GDM1 (cell line): ENCODE results near the gene UNC5C.

Source experiments
- DNase-seq: peaks from one replicate; lab custom pipeline; 2025; lab: John Stamatoyannopoulos, UW

Gene UNC5C

GRCh38 chr4:95217197-95217596, 331.6 kb downstream of the UNC5C start:
- no peak for DNase-seq

DNA sequence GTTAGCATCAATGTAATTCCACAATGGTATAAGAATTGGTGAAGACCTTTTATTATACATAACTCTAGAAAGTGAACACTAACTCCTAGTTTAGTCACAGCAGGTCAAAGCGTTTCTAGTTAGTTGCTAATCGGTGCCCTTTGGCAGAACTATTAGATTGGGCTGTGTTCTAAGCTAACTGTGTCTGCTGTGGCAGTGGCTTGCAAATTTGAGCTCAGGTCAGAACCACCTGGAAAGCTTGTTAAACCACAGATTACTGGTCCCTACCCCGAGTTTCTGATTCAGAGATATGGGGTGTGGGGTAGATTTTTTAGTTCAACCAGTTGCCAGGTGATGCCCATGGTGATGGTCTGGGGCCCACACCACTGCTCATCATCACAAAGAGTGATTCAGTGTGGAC, 332.1 kb downstream of the UNC5C start:
- DNase-seq: no peak

- no peak for DNase-seq
Measured at GRCh38 chr4:95215991-95216605, 332.7 kb downstream of the UNC5C start.

- no peak for DNase-seq
Measured at GRCh38 chr4:95215043-95215442, 333.7 kb downstream of the UNC5C start.

GRCh38 chr4:95214408-95214807, 334.4 kb downstream of the UNC5C start:
- DNase-seq: no peak

GRCh38 chr4:95213366-95213765, 335.4 kb downstream of the UNC5C start:
- DNase-seq: no peak

GRCh38 chr4:95212692-95213091, 336.1 kb downstream of the UNC5C start:
- DNase-seq: no peak

- no peak for DNase-seq
Measured at GRCh38 chr4:95209927-95210326, 338.8 kb downstream of the UNC5C start.

DNA sequence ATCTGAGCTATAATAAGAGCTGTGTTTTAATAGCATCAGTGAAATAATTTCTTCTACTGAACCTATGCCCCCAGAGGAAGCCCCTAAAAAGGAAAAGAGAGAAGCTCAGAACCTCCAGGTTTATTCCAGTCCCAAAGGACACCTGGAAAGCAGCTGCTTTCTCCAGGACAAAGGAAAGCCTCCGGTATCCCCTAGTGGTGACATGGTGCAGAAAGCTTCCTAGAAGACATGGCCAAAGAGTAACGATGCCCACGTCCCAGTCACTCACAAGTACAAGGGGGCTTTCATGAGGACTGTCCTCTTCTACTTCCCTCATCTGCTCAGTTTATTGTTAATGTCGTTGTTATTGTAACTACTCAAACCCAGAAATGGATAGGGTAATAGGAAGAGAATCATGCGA, 343.9 kb downstream of the UNC5C start:
- DNase-seq: no peak

DNA sequence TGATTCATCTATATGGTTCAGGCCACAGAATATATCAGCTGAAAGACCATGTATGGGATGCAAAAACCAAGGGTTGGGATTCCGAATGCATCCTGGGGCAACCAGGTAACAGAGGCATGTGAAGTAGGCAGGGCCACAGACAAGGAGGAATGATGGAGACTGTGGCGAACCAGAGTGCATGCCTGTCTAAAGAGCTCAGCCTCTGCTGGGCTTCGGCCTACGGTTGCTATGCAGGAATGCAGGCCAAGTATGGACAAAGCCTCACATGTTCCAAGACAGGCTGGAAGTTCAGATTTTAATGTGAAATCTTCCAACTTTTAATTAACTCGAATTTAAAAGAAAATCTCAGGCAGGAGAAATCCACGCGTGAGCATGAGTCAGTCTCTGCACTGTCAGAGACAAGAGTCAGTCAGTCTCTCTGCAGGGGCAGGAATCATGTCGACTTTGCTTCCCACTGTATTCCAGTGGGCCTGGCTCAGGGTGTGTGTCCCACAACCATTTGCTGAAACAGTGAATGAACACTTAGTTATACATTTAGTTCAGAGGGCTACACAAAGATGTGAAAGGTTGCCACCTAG, 344.4 kb downstream of the UNC5C start:
- no peak for DNase-seq

DNA sequence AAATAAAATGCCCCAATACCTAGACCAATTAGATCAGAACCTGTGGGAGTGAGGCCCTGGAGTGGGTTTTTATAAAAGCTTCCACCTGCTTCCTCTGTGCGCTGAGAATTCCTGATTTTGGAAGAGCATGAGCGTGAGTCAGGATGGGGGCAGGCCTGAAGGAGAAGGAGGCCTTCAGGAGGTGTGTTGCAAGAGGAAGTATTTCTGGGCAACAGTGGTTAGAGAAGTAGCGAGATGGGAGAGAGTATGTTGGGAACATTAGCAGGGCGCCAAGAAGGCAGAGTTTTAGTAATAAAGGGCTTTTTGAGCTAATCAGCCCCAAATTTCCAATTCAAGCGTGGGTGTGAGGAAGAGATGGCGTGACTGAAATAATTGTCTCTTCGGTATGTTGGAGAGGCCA, 349.8 kb downstream of the UNC5C start:
- DNase-seq: no peak

- DNase-seq: no peak
Measured at GRCh38 chr4:95197353-95197752, 351.4 kb downstream of the UNC5C start.

- DNase-seq: no peak
Measured at GRCh38 chr4:95193391-95194224, 355.2 kb downstream of the UNC5C start.

DNA sequence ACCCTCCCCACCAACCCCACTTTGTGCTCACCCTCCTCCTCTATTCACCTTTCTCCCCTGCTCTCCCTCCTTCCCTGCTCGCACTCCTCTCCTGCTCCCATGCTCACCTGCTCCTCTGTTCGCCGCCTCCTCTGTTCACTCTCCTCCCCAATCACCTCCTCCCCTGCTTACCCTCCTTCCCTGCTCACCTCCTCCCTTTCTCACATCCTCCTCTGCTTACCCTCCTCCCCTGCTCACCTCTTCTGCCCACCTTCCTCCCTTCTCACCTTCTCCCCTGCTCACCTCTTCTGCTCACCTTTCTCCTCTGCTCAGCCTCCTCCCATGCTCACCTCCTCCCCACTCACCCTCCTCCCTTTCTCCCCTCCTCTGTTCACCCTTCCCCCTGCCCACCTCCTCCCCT, 357.2 kb downstream of the UNC5C start:
- no peak for DNase-seq

- DNase-seq: no peak
Measured at GRCh38 chr4:95190751-95191436, 357.9 kb downstream of the UNC5C start.

DNA sequence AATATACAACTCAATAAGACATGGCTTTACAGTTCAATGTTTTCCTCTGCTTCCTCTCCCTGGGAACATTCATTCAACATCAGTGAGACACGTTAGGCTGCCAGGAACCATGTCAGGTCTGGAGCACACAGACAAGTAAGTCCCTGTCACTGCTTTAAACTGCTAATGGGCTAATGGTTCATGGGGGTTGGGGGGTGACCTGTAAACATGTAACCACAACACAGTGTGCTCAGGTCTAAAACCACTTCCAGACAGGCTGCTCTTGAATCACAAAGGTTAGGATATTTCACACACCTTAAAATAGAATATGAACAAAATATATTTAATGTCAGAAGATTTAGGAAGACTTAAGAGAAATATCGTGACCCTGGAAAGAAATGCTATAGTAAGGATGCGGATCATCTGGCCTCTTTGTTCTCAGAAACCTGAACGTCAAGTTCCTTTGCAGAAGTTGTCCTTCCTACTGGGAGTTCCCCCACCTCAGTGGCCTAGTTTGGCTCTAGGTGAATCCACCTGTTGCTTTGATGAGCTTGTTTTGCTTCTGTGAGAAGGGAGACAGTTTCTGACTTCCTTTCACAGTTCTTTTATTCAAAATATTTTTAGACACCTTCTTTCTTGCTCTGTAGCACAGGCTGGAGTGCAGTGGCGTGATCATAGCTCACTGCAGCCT, 359.9 kb downstream of the UNC5C start:
- no peak for DNase-seq

DNA sequence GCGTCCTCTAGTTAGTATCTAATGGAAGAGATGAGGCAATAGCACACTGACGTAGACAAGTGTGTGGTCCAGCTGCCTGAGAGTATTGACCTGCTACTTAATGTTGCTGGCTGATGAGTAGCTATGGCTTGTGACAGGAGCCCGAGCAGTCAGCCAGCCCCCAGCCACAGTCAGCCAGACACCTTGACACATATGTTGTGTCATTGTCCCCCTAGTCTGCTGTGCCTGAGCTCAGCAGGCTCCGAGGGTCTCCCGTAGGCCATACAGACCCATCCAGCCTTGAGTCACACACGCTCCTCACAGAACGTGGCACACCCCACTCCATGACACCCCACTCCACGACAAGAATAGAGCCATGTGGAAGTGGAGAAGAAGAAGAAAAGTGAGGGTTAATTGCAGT, 362.1 kb downstream of the UNC5C start:
- no peak for DNase-seq

DNA sequence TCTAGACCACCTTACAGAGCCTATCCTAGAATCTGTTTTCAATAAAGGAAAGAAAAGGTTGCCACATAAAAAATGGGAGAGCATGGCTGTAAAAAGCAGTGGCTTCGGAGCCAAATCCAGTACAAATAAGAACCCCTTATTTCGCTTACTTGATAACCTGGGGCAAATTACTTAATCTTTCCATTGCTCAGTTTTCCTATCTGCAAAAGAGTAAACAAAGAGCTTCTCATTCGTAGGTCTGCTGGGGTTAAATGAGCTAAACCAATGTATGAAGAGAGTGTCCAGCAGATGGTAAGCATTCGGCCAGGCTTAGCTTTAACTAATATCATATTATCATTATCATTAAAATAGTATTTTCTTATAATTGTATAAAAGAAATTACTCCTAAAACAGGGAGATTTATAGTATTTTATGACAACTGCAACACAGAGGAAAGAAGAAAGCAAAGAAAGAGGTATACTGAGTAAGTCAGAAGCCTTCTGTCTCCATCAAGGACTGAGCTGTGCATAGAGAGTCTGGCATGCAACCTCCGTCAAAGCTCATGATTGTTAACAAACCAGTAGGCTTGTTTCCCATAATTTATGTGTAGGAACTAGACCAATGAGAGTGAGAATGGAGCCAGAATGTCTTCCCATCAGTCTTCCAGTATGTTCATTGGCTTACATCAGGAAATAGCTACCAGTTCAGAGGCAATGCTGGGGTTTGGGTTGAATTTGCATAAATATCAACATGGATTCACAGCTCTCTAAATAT, 364.9 kb downstream of the UNC5C start:
- DNase-seq: no peak

DNA sequence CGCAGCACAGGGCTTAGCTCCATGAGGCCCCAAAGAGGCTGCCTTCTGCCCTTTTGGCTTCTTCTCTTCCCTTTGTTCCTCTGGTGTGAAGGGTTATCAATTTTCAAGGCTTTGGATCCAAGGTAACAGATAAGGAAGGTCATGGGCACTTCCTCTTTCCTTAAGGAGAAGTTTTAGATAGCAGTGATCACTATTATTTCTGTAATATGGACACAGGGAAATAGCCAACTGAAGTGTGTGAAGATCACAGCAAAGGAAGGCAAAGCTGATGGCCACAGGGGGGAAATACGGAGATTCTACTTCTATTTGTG, 366.8 kb downstream of the UNC5C start:
- DNase-seq: no peak

DNA sequence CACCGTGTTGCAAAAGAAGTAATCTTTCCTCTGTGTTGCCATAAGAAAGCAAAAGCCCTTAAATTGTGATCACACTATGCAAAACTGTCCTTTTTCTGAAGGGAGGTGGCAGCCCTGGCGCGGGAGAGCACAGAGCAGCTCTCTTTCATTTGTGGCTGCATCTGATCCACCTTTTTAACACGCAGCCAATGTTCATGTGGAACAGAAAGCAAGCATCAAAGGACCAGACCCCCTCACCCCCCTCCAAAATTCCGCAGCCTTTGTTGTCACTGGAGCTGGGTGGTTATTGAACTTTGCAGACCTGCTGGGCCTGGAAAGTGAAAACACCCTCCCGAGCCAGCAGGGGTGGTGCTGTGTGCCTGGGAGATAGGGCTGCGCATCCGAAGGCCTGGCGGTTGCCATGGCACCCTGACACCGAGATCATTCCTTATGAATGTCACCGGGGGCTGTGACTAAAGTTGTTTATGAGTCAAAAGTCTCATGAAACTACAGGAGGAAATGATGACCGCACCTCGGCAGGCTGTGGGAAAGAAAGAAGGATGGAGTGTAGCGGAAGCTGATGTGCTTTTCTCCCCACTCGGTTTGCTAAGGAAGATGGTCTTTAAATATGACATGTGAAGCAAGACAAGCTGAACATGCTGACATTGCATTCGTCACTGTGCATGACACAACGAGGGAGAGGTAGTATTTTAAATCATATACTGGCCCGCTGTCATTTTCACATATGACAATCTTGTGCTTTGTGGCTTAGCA, 367.4 kb downstream of the UNC5C start:
- no peak for DNase-seq
